ENCODE results near the gene SLC35E4.

- TF ChIP-seq CTCF (IDR thresholded peaks at IDR 0.05): no peak
- no peak for TF ChIP-seq POLR2A (IDR thresholded peaks at IDR 0.05)
Observed at GRCh38 chr22:30654361-30654760, 18.8 kb downstream of the SLC35E4 start.
